GM19372 (cell line): ENCODE data around the gene DIRAS2.
A peak's percentile ranks its signal among the peaks of the same experiment; 100 is the strongest.
"Not testable (repeated sequence)": the region's sequence is repeated elsewhere in the genome, so short reads cannot be mapped to it uniquely, and the experiment has no call there.

ENCODE experiments used
- ATAC-seq: cut with Tn5 transposase; IDR thresholded peaks from one replicate; pipeline ENCODE4 v1.9.1; 2021; ENCODE audit warnings: mild to moderate bottlenecking, low read depth, moderate library complexity; ENCODE audit not compliant: unreplicated experiment

DIRAS2 gene, protein sequence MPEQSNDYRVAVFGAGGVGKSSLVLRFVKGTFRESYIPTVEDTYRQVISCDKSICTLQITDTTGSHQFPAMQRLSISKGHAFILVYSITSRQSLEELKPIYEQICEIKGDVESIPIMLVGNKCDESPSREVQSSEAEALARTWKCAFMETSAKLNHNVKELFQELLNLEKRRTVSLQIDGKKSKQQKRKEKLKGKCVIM

DNA sequence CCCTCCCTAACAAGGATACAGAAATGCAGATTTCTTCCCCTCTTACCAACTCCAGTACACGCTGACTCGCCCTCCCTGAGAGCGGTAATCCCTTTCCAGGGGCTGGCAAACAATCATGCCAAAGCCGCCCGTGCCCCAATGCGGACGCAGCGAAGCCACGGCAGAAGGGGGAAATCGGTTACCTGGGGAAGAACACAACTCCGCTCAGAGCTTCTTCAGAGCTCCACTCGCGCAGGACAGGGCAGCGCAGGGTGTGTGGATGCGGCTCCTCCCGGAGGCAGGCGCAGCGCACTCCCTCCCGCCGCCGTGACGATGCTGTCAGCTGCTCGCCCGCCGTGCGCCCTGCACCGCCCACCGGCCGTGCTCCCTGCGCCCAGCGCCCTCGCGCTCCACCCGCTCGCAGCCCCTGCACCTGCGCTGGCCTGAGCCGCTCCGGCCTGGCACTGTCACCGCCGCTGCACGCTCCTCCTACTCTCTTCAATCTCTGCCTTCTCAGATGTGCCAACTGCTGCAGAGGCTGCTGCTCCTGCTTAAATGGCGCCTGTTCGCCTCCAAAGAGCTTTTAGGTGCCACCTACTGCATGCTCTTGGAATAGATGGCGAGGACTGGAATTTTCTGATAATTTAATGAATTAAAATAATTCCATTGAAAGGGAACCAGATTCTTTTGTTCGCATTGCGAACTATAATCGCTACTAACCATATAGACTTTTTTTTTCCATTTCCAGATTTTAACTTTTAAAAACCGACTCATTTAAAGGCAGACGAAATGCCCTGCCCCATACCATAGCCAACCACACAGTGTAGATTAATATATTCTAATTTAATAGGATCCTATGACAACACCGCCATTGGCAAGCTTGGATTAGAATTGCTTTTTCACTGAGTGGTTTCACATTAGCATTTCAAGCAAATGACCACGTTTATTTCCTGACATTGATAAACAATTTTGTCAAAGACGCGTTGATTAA, at the start of gene DIRAS2:
Gene DIRAS2 (minus strand): TSS at position 255 of the 970 bp plus-strand sequence. CDS start 28,997 bp downstream, outside the sequence.
- peak; percentile 56 for ATAC-seq

DNA sequence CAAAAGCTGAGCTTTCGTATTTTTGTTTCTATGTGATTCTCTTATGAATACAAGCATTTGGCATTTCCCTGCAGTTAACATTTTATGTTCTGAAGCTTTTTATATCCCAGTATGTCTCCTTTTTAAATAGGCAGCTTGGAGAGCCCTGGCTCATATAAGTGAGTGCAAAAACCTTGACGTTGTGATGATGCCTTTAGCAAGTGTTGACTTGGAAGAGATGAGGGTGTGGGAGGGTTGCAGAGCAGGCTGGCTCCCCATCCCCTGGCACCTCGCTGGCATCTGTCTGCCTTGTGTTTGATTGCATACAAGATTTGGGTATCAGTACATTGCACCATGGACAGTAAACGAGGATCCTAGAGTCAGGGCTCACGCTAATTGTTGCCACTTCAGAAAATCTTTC, 42.1 kb upstream of the DIRAS2 start:
- no peak for ATAC-seq

DNA sequence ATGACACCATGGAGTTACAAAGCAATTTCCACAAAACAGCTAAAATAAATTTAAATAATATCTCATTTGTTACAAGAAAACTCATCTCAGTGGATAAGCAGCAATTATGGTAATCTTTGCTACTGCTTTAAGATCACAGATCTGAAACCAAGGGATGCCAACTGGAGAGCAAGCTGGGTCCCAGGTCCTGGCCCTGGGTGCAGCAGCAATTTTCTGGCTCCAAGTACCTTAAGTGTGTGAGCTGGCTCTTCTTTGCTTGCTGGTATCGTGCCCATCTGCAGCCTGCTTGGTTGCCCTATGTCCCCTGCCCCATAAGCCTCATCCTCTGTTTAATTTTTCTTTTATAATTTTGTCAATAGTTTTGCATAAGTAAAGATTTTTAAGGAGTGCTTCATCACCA, 41.5 kb upstream of the DIRAS2 start:
- no peak for ATAC-seq

- no peak for ATAC-seq
Observed at GRCh38 chr9:90680534-90680933, 37.9 kb upstream of the DIRAS2 start.

GRCh38 chr9:90665072-90665471, 22.4 kb upstream of the DIRAS2 start:
- no peak for ATAC-seq

- no peak for ATAC-seq
Observed at GRCh38 chr9:90659650-90660364, 17.2 kb upstream of the DIRAS2 start.

- ATAC-seq = no peak
Observed at GRCh38 chr9:90658783-90659182, 16.2 kb upstream of the DIRAS2 start.

- ATAC-seq = no peak
Observed at GRCh38 chr9:90658181-90658580, 15.6 kb upstream of the DIRAS2 start.

DNA sequence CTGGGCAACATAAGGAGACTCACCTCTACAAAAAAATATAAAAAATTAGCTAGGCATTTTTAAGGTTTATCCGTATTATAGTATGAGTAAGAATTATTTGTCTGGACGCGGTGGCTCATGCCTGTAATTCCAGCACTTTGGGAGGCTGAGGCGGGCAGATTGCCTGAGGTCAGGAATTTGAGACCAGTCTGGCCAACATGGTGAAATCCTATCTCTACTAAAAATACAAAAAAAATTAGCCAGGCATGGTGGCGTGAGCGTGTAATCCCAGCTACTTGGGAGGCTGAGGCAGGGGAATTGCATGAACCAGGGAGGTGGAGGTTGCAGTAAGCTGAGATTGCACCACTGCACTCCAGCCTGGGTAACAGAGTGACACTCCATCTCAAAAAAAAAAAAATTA, 14.3 kb upstream of the DIRAS2 start:
- ATAC-seq = not testable (repeated sequence)

DNA sequence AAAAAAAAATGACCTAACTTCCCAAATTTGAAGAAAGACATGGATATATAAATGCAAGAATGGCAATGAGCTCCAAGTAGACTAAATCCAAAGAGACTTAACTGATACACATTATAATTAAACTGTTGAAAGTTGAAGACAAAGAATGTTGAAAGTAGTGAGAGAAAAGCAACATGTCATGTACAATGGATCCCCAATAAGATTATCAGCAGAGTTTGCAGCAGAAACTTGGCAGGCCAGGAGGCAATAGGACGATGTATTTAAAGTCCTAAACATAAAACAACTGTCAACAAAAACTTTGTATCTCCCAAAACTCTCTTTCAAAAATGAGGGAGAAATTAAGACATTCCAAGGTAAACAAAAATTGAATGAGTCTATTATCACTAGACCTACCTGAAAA, 8.6 kb upstream of the DIRAS2 start:
- no peak for ATAC-seq

GRCh38 chr9:90647843-90648242, 5.2 kb upstream of the DIRAS2 start:
- no peak for ATAC-seq

DNA sequence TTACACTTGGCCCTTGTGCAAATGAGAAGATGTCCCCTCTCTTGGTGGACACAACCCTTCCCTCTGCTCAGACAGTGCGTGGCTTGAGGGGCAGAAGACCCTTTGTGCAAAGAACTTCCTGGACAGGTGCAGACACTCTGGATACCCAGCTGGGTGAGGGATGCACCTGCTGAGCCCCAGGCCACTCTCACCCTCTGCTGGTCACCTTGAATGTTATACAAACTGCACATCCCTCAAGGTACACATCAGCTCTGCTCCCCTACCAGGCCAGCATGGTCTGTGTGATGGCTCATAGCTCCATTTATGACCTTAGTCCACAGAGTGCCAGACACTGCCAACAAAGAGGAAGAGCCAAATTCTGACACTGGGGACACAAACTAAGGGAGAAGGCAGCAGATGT, 3.1 kb upstream of the DIRAS2 start:
- no peak for ATAC-seq

GRCh38 chr9:90641884-90642487, 638 bp downstream of the DIRAS2 start:
- ATAC-seq = no peak

GRCh38 chr9:90641086-90641485, 1.5 kb downstream of the DIRAS2 start:
- ATAC-seq = no peak

GRCh38 chr9:90640361-90640760, 2.3 kb downstream of the DIRAS2 start:
- no peak for ATAC-seq

DNA sequence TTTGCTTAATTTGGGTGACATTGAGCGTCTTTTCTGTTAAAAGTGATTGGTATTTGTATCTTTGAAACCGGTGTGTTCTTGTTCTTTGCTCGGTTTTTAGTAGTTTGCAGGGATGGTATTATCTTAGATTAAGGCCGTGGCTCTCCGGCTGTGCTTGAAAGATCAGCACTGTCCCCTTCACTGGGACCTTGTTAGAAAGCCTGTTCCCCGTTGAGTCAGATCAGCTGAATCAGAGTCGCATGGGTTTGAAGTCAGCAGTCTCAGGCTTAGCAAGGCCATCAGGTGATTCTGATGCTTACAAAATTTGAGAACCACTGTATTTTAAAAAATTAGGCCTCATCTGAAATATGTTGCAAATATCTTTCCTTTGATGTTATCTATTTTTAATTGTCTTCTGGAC, 5.0 kb downstream of the DIRAS2 start:
- no peak for ATAC-seq

GRCh38 chr9:90632647-90633207, 9.9 kb downstream of the DIRAS2 start:
- no peak for ATAC-seq

GRCh38 chr9:90631964-90632363, 10.7 kb downstream of the DIRAS2 start:
- ATAC-seq = no peak

GRCh38 chr9:90629991-90630390, 12.6 kb downstream of the DIRAS2 start:
- no peak for ATAC-seq

GRCh38 chr9:90629354-90629753, 13.3 kb downstream of the DIRAS2 start:
- no peak for ATAC-seq
